CD4-positive, alpha-beta T cell treated with Interleukin-6 for 4 hours (primary cell): Measurements from ENCODE around the gene PTPN22.

Source experiments
- DNase-seq: peaks from one replicate; pipeline ENCODE4 v3.0.0-alpha.2; 2020; ENCODE audit warnings: mixed read lengths

Gene PTPN22

DNA sequence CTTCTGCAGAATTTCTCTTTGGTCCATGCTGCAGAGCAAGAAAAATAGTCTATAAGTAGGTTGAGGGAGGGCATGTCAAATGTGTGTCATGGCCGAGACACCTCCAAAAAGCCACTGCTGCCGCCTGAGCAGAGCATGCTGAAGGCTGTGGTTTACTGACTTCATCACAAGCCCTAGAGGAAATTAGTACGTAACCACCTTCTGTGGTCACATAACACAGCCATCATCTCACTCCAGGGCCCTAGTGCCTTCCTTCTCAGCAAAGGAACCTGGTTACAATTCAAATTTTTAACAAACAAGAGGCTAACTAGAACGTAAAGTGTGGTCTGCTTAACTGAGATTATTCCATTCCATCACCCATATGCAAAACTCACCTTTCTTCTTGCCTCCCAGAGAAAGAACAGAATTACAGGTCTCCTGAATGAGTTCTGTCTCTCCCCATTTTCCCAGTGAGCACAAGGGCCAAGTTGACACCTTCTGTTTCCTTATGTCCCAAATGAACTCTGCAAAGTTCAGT, at the start of gene PTPN22:
TSS of gene PTPN22 (minus strand) at position 116 of the 517 bp plus-strand sequence.
- peak; percentile 84 for DNase-seq

DNA sequence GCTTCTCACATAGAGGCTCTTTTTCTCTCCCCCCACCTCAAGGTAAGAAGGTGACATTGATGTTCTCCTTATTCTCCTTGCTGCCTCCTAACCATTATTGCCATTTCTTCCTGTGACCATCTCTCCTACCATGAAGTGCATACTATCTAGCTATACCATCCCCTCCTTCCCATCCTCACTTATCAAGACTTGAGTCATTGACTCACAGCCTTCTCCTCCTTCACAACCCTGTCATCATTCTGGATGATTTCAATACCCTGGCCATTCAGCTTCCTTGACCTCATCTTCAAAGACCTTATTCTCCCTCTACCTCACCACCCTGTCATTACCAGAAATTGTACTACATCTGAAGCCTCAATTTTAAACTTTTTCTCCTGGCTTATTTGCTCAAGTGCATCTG, 46.7 kb upstream of the PTPN22 start:
- DNase-seq: no peak

DNA sequence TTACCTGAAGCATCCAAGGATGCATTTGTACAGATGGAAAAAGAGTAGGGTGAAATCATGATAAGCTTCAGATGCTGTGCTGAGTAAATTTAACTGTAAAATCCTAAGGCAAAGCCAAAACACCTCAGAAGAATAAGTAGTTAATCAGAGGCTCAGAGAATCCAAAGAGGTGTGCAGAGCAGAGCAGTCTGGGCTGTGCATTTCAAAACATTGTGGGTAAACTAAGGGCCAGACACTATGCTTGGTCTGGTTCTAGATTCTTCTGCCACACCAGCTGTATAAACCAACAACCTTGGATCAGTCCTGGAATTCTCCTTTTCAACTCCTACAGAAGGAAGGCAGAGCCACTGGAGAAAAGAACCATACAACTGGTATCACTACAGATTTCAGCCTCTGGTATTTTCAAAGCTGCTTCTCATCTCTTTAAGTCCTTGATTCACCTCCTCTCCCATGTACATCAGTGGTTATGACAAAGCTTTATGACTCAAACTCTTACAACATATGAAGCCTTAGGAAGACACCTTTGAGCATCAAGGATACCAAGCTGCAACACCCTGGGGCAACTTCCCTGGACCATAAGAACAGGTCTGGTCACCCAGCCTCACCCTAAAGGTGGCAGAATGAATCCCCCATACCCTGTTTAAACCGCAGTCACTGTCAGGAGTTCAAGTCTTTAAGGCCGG, 46.0 kb upstream of the PTPN22 start:
- DNase-seq: no peak

DNA sequence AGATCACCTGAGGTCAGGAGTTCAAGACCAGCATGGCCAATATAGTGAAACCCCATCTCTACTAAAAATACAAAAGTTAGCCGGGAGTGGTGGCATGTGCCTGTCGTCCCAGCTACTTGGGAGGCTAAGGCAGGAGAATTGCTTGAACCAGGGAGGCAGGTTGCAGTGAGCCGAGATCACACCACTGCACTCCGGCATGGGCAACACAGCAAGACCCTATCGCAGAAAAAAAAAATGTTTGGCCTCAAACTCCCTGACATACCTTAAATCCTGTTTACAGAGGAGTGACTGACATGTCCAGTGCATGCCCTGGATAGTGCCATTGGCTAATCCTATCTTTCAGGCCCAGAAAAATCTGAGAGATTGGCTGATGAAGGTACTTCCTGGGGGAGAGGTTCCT, 45.5 kb upstream of the PTPN22 start:
- DNase-seq: no peak

DNA sequence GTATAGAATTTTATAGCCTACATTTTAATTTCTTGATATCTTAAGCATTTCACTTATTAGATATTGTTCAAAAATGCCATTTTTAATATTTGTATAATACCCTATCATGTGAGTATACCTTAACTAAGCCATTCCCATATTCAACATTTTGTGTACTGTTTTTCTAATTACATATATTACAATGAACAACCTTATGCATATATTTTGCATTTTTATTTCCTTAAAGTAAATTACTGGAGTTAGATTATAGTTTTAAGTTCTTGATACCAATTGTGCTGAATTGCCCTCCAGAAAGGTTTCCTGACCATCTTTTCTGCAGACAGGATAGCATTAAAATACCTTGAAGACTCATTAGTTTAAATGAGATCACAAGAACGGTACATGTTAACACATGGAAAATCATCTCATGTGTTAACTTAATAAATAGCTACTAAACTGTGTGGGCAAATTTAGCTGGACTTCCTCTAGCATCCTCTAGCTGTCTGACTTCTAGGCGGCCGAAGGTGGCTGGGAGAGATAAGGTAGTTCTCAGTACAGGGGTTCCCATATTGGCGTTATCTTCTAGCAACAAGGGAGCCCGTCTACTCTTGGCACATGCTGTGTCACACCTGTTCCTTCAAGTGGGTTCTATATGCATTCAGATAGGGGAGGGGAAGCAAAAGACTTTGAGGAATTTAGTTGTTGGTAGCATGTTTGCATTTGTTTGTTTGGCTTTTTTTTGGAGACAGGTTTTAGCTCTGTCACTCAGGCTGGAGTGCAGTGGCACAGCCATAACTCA, 42.6 kb upstream of the PTPN22 start:
- DNase-seq: no peak

DNA sequence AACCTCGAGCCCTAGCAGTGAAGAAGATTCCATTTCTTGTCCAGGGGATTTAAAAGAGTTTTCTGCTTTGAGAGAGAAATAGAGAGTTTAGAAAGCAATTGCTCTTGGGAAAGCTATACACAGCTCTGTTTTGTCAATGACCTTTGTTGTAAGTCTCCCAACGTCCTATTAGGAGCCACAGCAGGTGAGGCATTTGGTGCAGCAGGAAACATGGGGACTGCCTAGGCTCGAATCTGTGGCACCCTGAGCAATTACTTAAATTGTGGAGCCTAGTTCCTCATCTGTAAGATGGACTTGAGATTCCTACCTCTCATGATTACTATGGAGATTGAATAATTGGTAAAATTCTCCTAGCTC, 41.8 kb upstream of the PTPN22 start:
- DNase-seq: no peak

DNA sequence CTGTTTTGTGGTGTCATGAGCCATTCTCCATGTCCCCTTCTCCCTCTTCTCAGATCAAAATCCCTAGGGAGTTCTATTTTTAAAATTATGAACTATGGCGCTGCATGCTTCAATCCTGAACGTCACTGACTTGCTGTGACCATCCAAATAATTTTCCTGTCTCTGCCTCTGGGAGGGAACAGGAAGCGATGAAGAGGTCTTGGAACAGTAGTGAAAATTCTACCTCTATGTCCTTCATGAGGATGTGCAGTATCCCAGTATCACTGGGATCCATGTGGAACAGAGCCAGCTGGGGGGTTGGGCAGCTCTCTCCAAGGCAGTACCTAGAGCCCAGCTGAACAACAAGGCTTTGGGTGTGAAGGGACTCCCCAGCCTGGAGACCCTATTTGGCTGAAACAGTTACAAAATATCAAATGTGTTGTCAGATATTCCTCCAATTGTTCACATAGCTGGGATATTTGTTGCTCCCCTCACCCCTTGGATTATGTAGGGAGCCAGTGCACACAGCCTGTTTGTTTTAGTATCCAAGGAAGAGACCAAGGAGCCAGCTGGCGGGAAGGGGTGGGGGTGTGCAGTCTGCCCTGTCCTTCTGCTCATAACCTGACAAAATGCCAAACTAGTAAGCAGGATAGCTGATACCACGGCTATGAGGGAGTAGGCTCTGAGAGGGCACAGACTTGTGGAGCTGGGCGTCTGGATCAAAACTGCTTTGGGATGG, 41.2 kb upstream of the PTPN22 start:
- DNase-seq: no peak

DNA sequence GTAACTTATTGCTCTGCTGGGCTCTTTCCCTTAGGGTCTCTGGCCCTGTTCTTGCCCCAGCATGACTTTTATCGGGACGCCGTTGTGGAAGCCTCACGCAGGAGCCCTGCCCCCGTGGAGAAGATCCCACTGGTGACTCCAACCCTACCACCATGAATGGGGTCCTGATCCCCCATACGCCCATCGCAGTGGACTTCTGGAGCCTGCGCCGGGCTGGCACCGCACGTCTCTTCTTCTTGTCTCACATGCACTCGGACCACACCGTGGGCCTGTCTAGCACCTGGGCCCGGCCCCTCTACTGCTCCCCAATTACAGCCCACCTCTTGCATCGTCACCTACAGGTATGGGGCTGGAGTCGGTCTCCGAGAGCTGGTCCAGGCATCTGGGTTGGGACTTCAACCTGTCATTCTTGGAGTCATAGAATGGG, 33.9 kb upstream of the PTPN22 start:
- DNase-seq: no peak

DNA sequence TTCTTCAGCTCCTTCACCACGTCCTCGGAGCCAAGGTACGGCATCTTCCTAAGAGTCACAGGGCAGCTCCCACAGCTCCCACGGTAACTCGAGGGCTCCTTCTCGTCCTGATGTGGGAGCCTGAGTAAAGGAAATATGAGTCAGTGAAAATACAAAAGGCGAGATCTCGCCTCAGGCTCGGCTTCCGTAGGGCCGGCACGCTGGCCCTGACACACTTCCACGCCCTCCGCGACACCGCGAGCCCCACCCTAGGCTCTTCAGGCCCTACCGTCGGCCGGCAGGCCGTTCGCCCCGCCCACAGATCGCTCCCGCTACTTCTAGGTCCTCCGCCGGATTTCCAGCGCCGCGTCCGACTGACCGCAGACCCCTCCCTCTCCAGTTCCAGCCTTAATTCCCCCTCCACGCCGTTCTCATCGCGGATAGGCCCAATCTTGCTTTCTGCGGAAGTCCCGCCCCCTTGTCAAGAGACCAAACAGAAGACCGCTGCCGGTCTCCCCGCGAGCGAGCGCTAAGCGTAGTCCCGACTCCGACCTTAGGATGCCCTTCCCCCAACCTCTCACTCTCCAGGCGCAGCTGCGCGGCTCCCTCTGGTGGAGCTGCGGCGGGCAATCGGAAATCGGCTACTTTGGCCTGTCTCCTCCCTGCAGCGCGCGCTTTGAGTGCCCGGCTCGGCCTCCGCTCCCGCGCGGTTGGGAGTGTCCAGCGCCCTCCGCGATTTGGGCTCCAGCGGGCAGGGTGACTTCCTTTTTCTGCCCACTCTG, 33.3 kb upstream of the PTPN22 start, which contains the start of the genes AP4B1 and DCLRE1B:
TSS of gene AP4B1 (minus strand) at position 126 of the 761 bp plus-strand sequence. CDS start at position 44, 82 bp downstream.
TSS of gene DCLRE1B (plus strand) at position 653 of the 761 bp plus-strand sequence. CDS start 261 bp downstream, outside the sequence.
- DNase-seq: peak; percentile 98

DNA sequence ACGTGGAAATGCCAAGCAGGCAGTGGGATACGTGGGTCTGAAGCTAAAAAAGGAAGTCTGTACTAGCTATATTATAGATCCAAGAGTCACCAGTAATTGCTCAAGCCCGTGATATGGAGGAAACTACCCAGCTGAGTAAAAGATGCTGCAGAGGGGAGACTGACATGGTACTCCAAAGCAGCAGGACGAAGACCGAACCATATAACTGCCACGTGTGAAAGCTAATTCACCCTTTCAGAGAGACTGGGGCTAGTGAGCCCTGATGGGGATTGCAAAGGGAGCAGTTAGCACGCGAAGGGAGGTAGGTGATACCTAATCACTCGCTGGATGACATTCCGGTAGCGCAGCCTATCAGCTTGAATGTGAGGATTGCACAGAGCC, 32.8 kb upstream of the PTPN22 start:
- DNase-seq: no peak

DNA sequence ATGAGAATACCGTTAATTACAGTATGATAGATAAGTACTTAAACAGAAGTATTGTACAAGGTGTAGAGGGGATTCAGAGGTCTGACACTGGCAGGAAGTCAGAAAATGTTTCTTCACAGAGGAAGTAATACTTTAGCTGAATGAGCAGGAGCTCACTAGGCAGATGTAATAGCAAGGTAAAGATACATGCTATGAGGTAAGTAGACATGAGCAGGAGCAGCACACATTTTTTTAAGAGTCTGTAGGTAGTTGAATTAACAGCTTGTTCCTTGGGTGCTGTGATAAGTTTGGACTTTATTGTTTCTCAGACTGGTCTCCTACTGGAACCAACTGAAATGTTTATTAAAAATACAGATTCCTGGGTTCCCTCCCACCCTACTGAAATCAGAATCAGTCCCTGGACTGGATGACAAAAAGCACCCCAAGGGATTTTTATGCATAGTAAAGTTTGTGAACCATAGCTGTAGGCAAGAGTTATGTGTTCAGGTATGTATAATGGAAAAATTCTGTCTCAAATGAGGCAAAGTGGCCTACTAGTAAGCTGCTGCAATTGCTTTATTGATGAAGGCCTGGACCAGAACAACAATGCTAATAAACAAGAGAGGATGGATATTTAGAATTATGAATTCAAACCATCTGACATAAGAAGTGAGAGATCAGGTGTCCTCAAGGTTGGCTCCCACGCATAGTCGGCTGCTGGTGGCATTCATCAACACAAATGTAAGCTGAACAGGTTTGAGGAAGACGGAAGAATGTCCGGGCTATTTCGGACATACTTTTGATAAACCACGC, 32.2 kb upstream of the PTPN22 start:
- DNase-seq: no peak

DNA sequence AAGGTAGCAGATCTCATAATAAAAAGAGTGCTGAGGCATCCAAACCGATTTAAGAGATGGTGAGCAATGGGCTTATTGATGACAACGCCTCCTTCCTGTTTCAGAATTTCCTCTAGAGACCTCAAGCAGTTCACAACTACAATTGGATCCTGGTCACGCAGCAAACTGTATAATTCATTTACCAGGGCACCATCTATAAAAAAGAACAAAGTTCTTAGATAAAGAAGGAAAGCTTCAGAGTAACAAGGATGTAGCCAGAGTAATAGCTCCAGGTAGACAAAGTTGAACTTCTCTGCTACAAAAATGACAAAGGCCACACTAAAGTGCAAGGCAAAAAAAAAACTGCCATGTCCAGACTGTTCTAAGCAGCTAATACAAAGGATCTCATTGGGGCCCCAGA, 29.7 kb upstream of the PTPN22 start:
- DNase-seq: no peak

DNA sequence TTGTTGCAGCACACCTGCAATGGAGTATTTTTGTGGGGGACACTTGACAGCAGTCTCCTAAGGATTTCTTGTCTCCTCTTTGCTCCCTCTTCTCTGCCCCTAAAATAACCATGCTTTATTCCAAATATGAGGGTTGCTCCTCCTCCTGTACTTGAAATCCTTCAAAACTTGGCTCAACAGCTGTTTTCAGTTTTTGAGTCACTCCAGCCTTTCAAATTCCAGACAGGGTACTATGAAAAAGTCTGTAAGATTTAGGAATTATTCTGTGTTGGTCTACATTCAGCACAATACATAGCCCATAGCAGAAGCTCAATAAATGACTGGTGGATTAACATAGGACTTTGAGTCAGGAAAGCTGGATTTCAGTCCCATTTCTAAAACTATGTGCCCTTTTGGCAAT, 27.6 kb upstream of the PTPN22 start:
- no peak for DNase-seq

DNA sequence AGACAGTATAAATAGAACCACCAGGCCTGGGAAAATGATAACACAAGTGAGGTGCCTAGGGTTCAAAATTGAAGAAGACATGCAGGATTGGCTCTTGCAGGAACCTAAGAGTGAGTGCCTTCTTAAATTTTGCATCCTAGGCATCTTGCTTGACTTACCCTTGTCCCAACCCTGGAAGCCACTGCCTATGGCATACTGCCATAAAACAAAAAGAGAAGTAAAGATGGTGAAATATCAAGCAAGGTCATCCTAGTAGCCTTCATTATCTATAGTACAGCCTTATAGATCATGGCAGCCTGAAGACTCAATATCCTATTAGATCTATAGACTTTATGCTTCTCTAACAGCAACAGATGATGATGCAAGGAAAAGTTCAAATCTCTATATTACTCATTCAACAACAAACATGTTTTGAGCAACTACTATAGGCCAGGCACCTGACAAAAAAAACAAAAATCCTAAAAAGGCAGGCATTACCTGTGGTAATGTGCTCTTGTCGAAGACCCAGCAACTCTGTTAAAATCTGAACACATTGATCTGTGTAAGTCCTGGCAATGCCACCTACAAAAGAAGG, 26.8 kb upstream of the PTPN22 start:
- no peak for DNase-seq

DNA sequence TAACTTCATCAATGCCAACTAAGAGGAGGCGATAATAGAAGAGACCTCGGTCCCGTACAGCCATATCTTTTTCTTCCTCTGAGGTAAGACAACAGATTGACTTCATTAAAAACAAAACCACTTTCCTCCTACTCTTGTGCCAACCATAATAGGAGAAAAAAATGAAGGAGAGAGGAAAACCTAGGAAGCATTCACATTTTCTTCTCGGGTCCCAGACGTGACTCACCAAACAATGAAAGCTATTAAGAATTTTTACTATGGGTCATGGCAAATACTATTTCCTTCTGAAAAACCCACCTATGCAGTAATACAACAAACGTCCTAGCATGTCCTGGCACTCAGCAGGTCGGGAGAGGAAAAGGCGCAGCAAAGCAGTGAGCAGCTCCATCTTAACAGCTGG, 24.4 kb upstream of the PTPN22 start:
- DNase-seq: no peak

DNA sequence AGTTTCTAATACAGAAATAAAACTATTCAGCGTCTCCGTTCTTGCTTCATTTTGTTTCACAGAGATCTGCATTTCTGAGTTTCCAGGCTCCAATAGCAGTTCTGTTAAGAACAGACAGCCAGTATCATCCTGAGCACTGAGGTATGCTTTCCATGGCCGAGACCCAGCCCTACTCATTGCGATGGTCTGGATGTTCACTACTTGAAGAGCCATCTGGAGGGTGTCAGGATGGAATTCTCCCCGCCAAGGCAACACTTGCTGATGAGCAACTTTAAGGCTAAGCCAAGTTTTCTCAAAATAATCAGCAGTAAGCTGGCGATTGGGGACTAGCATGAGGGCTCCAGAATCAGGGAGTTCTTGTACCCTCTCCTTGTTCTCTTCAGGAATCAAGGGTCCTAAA, 23.6 kb upstream of the PTPN22 start:
- DNase-seq: no peak

DNA sequence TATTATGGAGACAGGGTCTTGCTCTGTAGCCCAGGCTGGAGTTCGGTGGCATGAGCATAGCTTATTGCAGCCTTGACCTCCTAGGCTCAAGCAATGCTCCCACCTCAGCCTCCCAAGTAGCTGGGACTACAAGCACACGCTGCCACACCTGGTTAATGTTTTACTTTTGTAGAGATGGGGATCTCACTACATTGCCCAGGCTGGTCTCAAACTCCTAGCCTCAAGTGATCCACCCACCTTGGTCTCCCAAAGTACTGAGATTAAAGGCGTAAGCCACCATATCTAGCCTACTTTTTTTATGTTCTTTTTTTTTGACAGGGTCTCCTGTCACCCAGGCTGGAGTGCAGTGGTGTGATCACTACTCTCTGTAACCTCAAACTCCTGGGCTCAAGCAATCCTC, 21.8 kb upstream of the PTPN22 start:
- DNase-seq: no peak

DNA sequence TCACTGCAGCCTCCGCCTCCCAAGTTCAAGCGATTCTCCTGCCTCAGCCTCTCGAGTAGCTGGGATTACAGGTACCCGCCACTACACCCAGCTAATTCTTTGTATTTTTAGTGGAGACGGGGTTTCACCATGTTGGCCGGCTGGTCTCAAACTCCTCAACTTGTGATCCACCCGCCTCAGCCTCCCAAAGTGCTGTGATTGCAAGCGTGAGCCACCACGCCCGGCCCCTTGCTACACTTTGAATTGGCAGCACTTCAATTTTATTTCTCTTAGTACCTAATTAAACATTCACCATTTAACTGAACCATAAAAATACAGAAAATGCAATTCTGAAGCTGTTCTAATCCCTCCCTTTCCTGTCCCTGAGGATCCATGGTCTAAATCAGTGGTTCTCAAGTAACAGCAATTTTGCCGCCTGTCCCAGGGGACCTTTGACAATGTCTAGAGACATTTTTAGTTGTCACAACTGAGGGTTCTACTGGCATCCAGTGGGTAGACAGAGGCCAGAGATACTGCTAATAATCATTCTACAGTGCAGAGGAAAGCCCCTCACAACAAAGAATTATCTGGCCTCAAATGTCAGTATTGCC, 20.2 kb upstream of the PTPN22 start:
- no peak for DNase-seq

DNA sequence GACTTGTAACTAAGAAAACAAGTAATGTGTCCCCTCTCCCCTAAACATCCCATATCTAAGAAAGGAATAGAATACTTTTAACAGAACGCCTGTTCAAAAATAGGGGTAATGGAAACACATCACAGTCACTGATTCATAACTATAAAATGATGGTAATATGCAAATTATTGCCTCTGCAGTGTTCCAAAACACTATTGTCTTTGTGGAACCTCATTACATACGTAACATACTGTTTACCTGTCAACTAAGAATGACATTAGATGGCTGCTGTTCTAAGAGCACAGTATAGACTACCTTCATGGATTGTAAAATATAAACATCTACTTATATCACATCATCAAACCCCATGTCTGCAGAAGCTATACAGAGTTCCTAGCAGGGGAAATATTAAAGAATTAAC, 19.3 kb upstream of the PTPN22 start:
- DNase-seq: no peak

DNA sequence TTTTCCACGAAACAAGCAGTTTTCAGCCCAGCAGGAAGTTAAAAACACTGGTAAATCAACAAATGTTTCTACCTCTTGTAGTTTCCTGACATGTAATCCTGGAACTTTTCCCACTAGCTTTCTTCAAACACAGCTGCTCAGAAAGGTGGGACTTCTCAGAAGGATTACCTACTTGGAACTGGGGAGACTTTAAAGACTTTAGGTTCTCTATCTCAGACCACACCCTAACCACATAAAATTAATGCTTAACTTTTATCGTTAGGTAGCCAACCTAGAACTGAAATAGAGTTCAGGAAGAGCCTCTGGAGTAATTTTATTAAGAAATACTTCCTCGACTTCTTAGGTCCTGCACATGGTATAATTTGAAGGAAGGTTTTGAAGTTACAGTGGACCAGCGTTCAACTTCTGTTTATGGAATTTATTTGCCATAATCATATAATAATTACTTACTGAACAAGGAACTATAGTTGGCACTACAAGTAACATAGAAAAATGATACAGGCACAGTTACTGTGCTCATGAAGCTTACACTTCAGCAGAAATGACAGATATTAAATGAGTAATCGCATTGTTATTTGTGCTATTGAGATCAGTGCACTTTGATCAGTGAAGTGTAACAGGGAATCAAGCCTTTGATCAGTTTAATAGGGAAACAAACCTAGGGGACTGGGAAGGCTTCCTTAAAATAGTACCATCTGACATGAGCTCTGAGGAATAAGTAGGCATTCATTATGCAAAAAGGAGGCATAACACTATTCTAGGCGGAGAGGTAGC, 16.1 kb upstream of the PTPN22 start, which contains the start of gene BCL2L15:
TSS of gene BCL2L15 (minus strand) at position 180 of the 774 bp plus-strand sequence. CDS start 206 bp downstream, outside the sequence.
- DNase-seq: no peak
